NCI-H187 (cell line): Measurements from ENCODE around the gene CATSPERZ.

Source experiments
- DNase-seq, 2 experiments: peaks; one replicate each; lab custom pipeline; 2025; lab: John Stamatoyannopoulos, UW

Gene CATSPERZ

GRCh38 chr11:64285885-64286800 is 14.0 kb upstream of the CATSPERZ start:
- no peak for DNase-seq

- no peak for DNase-seq
These were observed 13.4 kb upstream of the CATSPERZ start for GRCh38 chr11:64286801-64287159.

- DNase-seq, result no peak
These were observed 12.3 kb upstream of the CATSPERZ start for GRCh38 chr11:64287676-64288352.

GRCh38 chr11:64288353-64288750 is 11.8 kb upstream of the CATSPERZ start:
- DNase-seq, result no peak

- DNase-seq, result no peak
These were observed 11.1 kb upstream of the CATSPERZ start for GRCh38 chr11:64289002-64289564.

- DNase-seq, result no peak
These were observed 9.6 kb upstream of the CATSPERZ start for GRCh38 chr11:64290352-64291261.

- no peak for DNase-seq
These were observed 8.9 kb upstream of the CATSPERZ start, which contains the start of gene KCNK4 for GRCh38 chr11:64291262-64291751. Gene KCNK4, plus strand, starts transcription at chr11:64291302. Its CDS starts 1,717 bp downstream, at chr11:64293019.

- no peak for DNase-seq
These were observed 8.3 kb upstream of the CATSPERZ start for GRCh38 chr11:64291752-64292459.

GRCh38 chr11:64292460-64293254 is 7.5 kb upstream of the CATSPERZ start:
- no peak for DNase-seq

GRCh38 chr11:64294774-64295173 is 5.4 kb upstream of the CATSPERZ start:
- DNase-seq, result no peak

GRCh38 chr11:64295760-64296159 is 4.4 kb upstream of the CATSPERZ start:
- DNase-seq, result no peak

- no peak for DNase-seq
These were observed 3.9 kb upstream of the CATSPERZ start for GRCh38 chr11:64296236-64296635.

- DNase-seq, result no peak
These were observed 3.1 kb upstream of the CATSPERZ start for GRCh38 chr11:64296830-64297698.

- no peak for DNase-seq
These were observed 2.3 kb upstream of the CATSPERZ start for GRCh38 chr11:64297699-64298358.

- no peak for DNase-seq
These were observed 952 bp upstream of the CATSPERZ start for GRCh38 chr11:64298966-64299846.

GRCh38 chr11:64303109-64304031 is 3.2 kb downstream of the CATSPERZ start:
- no peak for DNase-seq

GRCh38 chr11:64304032-64304315 is 3.8 kb downstream of the CATSPERZ start:
- no peak for DNase-seq
